Activated CD4-positive, alpha-beta T cell treated with anti-CD3 and anti-CD28 coated beads, Interleukin-2, amount 50 U/mL, for 1 hour (primary cell): ENCODE measurements around the gene RNF26.
A peak's percentile ranks its signal among the peaks of the same experiment; 100 is the strongest.

Experiments
- DNase-seq: peaks from one replicate; pipeline ENCODE4 v3.0.0-alpha.2; 2020

Gene RNF26

DNA sequence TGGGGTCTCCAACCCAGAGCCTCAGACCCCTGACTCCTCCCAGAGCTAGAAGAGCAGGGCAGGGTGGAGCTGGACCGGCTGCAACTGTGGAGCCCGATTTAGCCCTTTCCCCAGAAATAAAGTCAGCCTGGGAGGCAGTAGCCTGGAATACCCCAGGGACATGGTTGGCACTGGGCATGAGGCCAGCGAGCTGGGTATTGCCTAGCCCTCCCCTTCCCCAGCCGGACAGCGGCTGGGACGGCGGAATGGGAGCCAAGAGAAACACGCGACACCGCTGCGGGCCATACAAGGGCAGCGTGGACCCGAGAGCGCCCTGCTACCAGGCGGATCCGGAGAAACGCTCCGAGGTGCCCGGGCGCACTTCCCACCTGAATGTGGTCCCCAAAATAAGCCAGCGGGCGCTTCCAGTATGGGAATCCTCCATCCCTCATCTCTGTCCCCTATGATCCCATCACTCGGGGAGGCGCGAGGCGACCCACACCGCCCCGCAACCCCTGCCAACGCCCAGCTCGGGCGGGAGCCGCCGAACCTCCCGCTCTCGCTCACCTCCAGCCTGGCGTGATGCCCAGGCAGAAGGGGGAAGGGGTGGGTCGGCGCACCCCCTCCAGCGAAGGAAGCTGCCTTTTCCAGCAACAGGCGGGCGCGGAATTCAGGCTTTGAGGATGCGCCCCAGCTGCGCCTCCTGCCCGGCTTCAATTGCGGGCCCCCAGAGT, 18.2 kb upstream of the RNF26 start:
- DNase-seq = no peak

DNA sequence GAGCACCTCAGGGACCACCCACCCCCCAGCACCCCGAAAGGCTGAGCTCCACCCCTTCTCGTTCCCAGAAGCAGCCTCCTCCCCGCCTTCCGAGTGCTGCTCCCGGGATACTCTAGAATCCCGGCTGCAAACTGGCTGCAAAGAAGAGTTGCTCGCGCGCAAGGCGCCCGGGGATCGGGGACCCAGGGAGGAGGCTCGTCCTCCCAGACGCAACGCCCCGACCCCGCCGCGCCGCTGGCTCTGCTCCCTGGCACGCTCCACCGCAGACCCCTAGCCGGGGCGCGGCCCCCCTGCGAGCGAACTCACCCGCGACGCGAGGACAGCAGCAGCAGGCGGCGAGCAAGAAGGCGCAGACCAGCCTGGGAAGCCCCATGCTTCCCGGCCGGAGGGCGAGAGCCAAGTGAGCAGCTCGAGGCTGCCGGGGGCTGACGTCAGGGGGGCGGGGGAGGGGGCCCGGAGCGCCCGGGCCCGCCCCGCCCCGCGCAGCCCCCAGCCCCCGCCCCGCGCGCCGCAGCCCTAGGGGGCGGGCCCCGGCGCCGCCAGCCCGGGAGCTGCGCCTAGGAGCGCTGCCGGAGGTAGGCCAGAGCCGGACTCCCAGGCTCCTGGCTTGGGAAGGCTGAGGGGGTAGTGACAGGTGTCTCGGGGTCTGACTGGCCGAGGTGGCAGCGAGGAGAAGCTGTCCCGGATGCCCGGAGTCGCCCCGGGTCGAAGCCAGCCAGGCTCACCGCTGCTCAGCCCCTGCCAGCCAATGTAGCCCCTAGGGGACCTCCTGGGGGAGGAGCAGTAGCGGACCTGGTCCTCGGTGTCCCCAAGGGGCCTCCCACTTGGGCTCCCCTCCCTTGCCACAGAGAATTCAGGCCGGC, 17.4 kb upstream of the RNF26 start, which contains the start of gene MCAM:
MCAM (minus strand) TSS at position 402 of the 863 bp plus-strand sequence; CDS start at position 373, 29 bp downstream.
- DNase-seq = no peak

DNA sequence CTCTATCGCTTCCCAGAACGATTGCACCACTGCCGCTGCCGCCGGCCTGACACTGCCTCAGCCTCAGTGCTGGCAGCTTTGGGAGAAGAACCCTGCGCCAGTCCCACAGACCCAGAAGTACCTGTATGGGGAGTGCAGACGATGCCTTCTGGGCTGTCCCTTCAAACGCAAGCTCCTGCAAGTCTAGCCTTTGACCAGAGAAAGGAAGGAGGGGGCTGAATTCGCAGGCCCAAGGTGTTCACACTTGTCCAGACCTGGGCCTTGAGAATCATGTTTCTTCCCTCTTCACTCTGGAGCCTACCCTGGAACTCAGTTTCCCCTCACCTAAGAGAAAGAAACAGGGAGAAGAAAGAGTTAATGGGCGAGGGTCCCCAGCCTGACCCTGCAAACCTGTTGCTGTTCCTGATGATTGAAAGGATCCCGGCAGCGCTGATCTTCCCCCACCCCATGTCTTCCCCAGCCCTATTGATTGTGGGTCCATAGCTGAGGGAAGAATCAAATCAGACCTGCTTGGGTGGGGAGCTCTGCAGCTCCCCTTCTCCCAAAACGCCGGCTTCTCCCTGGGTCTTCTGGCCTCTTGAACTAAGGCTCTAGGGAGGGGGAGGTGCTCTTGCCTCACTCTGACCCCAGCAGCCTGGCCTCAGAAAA, 16.6 kb upstream of the RNF26 start:
- DNase-seq = no peak

DNA sequence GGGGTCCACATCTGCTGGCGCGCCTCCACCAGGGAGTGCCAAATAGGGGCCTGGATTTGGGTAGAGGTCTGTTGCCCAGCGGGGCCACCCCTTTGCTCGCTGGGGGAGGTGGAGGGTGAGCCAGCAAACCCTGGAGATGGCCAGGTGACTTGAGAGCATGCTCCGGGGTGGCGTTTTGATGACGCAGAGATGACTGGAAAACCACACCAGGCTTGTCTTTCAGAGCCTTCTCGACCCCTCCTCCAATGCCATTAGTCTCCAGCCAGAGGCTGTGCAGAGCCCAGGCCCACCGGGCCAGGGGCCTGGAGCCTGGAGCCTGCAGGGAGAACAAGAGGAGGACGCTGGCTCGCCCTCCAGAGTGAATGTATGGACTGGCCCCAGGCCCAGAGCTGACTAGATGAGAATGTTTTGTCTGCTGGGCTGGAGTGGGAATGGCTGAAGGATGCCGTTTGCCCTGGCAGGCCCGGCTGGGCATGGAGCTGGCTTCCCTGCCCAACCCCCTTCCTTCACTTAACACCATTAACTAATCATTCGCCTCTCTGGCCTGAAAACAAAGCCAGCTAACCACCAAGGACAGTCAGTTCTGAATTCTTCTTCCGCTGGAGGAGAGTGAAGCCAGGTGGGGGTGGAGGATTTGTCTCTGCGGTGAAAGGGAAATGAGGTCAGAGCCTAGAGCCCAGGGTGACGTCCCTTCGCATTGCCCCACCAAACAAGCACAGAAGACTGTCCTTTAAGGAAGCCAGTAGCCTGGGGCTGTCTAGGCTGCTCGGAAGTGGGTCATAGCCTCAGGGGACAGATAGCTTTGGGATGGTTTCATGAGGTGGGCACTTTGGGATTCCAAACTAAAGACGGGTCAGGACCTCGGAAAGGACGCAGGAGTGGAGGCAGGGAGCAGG, 15.8 kb upstream of the RNF26 start:
- DNase-seq = no peak

DNA sequence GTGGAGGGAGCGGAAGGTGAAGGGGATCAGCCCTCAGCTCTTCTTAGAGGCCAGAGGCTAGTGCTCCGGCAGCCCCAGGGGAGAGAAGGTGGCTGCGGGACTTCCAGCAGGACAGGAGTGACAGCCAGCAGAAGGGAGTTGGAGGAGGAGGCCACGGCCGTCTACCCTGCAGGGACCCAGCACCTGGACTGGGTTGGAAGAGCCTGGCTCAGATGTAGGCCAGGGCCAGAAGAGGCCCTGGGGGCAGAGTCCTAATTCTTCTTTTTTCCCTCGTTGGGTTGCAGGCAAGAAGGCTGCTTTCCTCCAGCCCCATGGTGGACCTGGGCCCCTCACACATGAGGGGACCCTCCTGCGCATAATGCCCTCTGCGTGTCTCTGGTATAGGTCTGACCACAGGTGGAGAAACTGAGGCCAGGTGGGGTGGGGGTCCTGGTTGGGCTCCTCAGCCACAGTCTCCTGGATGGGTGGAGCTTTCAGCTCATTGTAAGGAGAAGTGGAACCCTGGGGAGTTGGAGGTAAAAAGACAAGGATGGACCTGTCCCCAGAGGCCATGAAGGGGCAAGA, 15.1 kb upstream of the RNF26 start:
- DNase-seq = no peak

DNA sequence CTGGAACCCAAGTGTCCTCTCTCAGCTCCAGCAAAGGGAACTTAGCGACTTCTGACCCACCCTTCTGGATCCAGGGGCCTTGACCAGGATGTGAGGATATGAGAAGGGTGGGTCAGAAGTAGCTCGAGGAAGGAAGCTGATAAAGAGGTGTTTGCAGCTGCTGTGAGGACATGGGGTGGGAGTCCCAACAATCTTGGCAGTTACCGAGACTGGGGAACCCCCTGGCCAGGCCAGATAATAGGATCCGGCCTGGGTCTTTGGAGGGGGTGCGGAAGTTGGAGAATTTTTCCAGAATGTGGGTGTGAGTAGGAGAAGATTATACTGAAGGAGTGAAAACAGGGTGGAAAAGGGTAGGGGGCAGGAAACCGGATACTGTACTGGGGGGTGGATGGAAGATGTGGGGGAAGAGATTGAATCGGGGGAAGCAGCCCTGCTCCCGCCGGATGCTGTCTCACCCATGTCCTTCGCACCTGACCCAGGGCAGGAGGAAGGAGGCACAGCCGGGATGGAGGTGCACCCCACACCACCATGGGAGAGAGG, 14.6 kb upstream of the RNF26 start:
- no peak for DNase-seq

DNA sequence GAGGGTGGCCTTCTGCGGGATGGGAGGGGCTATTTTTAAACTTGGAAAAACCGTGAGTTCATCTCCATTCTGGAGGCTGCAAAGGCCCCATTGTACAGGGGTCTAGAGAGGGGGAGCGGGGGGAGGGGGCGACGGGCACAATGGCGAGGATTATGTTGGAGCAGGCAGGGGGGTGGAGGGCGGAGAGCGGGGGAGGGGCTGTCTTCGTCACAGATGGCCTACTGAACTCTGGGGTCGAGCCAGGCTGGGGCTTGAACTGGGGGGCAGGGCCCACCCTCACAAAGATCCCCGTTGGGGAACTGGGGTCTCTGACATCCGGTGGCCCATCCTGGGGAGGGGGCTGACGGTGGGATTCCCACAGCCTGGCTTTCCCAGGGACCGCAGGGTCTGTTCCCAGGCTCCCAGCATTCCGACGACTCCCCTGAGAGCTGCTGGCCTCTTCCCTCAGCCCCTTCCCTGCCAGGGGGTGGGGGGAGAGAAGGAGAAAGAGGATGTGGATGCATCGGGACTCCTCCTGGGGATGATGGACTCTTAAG, 14.0 kb upstream of the RNF26 start:
- no peak for DNase-seq

DNA sequence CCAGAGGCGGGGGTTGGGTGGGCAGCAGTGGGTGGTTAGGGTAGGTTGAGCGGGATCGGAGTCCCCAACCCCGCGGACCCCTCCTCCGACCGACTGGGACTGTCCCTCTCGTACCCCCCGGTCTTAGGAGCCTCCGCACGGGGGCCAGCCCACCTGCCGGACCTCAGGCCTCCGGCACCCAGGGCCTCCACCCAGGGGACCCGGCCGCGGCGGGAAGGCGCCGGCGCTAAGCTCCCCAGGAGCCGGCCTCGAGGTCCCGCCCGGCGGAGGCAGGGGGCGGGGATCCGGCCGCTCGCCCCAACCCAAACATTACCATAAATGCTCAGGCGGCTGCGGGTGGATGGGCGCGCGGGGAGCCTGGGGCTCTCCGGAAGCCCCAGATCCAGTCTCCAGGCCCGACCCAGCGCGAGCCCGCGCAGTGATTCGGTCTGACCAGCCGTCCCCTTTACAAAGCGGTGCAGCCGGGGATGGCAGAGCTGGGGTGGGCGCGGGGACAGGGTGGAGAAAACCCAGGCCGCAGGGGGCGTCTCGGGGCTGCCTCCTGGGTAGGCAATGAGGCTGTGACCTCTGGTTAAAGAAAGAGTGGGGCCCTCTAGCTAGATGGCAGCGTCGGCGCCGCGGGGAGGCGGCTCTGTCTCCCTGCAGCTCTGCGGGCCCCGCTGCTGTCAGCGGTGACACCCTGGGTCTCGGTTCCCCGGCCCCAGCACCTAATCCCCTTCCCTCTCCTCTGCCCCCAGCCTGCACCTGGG, 13.4 kb upstream of the RNF26 start:
- DNase-seq = peak; percentile 39

DNA sequence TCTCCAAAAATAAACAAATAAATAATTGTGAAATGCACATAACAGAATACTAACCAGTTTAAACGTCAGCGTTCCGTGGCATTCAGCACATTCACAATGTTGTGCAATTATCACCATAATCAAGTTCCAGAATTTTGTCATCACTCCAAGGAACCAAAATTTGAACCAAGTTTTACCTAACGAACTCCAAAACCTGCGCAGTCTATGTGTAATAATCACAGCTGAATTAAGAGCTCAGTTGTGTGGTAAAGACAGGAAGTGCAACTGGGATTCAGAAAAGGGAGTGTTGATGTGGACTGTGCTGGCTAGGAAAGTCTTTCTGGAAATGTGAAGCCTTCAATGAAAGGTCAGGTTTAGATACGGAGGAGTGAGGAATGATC, 12.0 kb upstream of the RNF26 start:
- DNase-seq = no peak

DNA sequence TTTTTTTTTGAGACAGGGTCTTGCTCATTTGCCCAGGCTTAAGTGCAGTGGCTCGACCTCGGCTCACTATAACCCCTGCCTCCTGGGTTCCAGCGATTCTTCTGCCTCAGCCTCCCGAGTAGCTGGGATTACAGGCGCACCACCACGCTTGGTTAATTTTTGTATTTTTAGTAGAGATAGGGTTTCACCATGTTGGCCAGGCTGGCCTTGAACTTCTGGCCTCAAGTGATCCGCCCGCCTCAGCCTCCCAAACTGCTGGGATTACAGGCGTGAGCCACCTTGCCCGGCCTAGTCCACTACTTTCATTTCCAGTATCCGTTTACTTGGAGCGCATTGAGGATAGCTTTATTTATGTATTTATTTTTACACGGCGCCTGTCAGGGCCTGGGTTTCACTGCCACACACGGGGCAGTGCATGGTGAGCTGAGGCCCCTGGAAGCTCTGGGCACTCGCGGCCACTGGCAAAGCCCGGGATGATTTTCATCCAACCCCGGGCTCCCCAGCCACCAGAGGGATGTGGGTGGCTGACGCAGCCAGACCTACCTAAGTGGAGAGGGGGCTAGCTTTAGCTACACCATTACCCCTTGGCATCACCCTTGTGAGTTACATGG, 11.3 kb upstream of the RNF26 start:
- no peak for DNase-seq

DNA sequence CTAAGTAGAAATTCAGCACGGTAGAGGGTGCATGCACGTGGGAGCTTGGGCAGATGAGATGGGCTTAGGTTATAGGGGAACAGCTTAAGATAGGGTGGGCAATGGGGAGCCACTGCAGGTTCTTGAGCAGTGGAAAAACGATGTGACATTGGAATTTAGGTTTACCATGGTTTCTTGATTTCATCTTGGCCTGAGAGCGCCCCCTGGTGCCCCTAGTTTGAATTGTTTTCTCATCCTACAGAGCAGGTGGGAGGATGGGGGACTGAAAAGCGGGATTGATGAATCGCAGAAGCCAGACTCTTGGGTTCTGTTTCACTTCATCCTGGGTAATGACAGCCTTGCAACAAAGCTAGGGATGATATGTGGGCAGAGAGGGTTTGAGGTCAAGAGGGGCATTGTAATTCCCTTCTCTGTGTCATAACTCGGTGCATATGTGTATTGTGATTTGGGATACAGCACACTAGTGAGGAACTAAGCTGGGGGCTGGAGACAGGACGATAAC, 10.7 kb upstream of the RNF26 start:
- DNase-seq = peak; percentile 81

DNA sequence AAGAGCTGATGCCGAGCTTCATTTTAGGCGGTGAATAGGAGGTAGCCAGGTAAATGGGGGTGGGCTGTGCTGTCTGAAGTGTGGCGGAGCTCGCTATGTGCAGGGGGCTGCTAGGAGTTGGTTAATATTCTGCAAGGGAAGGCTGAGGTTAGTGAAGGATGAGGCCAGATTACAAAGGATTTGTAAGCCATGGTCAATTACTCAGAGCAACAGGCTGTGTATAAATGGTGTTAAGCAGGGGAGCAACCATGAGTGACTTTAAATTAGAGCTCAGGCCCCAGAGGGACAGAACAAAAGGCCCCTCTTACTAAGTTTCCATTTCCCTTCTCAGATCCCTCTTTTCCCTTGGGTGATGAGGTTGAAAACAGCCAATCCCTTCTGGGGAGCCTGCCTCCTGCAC, 10.1 kb upstream of the RNF26 start:
- no peak for DNase-seq

DNA sequence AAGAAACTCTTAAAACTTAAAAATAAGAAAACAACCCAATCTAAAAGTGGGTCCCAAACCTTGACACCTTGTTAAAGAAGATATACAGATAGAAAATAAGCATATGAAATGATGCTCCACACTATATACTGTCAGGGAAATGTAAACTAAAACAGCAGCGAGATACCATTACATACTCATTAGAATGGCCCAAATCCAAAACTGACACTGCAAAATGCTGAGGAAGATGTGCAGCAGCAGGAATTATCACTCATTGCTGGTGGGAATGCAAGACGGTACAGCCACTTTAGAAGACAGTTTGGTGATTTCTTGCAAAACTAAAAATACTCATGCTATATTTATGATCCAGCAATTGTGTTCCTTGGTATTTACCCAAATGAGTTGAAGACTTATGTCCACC, 5.0 kb upstream of the RNF26 start:
- no peak for DNase-seq

DNA sequence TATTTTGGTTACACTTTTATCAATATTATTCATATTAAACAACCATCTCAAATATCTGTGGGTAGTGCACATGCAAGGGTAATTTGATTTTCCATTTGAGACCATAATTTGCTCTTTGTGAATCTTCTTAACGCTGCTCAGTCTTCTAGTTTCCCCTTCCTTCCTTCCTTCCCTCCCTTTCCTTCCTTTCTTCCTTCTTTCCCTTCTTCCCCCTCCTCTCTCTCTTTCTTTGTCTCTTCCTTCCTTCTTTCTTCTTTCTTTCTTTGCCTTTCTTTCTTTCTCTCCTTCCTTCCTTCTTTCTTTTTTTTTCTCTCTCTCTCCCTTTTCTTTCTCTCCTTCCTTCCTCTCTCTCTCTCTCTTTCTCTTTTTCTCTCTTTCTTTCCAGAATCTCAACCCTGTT, 4.1 kb upstream of the RNF26 start:
- no peak for DNase-seq

DNA sequence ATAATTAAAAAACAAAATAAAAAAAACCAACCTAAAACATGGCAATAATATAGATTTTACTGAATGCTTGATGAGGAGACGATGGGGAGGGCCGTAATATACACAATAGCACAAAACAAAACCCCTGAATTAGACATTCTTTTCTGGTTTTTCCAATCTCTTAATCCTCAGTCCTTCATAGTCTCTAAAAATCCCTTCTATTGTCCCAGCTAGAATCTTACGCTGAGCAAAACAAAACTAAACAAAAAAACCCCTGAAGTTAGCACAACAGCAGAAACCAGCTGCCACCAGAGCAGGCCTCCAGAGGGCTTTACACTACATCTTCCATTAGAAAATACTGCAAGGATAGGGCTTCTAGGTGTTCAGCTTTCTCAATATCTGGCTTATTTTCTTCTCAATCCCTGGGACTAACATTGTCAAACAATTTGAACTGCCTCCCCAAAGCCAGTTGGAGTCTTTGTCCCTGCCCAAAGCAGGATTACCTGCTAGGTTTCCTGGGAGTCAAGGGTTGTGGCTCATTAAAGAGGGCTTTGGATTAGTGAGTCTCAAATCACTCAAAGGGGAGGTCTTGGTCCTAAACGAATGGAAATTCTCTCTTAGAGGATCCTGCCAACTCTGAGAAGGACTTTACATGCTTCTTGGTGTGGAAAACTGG, 2.1 kb upstream of the RNF26 start:
- no peak for DNase-seq

DNA sequence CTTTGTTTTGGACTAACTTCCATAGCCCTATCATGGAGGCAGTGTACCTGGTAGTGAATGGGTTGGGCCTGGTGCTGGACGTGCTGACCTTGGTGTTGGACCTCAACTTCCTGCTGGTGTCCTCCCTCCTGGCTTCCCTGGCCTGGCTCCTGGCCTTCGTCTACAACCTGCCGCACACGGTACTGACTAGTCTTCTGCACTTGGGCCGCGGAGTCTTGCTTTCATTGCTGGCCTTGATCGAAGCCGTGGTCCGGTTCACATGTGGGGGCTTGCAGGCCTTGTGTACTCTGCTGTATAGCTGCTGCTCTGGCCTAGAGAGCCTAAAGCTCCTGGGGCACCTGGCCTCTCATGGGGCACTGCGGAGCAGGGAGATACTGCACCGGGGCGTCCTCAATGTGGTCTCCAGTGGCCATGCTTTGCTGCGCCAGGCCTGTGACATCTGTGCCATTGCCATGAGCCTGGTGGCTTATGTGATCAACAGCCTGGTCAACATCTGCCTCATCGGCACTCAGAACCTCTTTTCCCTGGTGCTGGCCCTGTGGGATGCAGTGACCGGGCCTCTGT, 846 bp downstream of the RNF26 start:
- no peak for DNase-seq

DNA sequence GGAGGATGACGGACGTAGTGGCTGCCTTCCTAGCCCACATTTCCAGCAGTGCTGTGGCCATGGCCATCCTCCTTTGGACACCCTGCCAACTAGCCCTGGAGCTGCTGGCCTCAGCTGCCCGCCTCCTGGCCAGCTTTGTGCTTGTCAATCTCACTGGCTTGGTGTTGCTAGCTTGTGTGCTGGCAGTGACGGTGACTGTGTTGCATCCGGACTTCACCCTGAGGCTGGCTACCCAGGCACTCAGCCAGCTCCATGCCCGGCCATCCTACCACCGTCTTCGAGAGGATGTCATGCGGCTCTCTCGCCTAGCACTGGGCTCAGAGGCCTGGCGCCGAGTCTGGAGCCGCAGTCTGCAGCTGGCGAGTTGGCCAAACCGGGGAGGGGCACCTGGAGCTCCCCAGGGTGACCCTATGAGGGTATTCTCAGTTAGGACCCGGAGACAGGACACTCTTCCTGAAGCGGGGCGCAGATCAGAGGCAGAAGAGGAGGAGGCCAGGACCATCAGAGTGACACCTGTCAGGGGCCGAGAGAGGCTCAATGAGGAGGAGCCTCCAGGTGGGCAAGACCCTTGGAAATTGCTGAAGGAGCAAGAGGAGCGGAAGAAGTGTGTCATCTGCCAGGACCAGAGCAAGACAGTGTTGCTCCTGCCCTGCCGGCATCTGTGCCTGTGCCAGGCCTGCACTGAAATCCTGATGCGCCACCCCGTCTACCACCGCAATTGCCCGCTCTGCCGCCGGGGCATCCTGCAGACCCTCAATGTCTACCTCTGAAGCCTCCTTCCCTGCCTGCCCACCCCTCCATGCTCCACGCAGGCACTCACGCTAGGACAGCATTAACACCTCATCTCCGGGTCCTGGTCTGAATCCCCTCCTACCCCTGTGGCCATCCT, 1.6 kb downstream of the RNF26 start:
- no peak for DNase-seq

DNA sequence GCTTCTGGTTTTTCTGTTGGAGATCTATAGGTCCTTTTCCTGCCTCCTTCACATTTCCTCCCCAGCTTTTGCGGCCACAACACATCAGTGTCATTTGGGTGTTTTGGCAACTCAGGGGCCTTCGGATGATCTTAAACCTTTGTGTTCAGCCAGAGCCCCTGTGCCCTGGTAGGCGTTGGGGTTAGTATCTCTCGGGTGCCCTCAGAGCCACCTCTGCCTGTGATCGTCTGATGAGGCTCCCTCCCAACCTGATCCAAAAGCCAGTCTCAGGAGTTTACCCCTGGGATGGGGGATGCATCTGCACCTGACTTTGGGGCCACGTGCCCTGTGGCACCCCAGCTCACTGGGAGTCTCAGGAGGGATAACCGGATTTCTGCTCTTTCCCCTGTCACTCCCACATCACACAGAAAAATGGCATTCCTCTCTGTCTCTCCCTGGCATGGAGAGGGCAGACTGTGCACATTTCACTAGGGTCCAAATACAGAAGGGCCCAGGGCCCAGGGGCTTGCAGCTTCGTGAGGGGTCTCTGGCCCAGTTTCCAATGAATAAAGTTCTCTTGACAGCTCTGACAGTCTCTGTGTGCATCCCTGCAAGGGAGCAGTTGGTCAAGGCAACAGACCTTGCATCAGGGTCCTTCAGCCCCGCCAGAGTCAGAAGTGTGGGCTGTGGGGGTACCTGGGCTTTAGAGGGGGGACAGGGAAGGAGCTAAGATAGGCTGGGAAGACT, 2.6 kb downstream of the RNF26 start:
- no peak for DNase-seq
